NCI-H2227 (cell line): ENCODE measurements around the gene NOTCH2.
"Not testable (repeated sequence)": the region's sequence is repeated elsewhere in the genome, so short reads cannot be mapped to it uniquely, and the experiment has no call there.

Experiments used
- DNase-seq: peaks from one replicate; lab custom pipeline; 2025; ENCODE audit not compliant: unreplicated experiment; lab: John Stamatoyannopoulos, UW

The NOTCH2 gene

GRCh38 chr1:119975582-119976254 is 93.7 kb downstream of the NOTCH2 start:
- DNase-seq = not testable (repeated sequence)

- no peak for DNase-seq
These were observed 94.5 kb downstream of the NOTCH2 start for GRCh38 chr1:119975006-119975405.

GRCh38 chr1:119974013-119974412 is 95.4 kb downstream of the NOTCH2 start:
- DNase-seq = no peak

GRCh38 chr1:119971710-119972570 is 97.5 kb downstream of the NOTCH2 start:
- DNase-seq = no peak

- DNase-seq = no peak
These were observed 100.9 kb downstream of the NOTCH2 start for GRCh38 chr1:119968601-119969000.

- peak; percentile 10 for DNase-seq
These were observed 101.4 kb downstream of the NOTCH2 start for GRCh38 chr1:119968068-119968492.

GRCh38 chr1:119966681-119967080 is 102.8 kb downstream of the NOTCH2 start:
- no peak for DNase-seq

GRCh38 chr1:119966020-119966419 is 103.4 kb downstream of the NOTCH2 start:
- no peak for DNase-seq

- no peak for DNase-seq
These were observed 104.6 kb downstream of the NOTCH2 start for GRCh38 chr1:119964673-119965363.

- DNase-seq = no peak
These were observed 107.0 kb downstream of the NOTCH2 start for GRCh38 chr1:119962296-119962968.

GRCh38 chr1:119960501-119960900 is 109.0 kb downstream of the NOTCH2 start:
- DNase-seq = no peak

GRCh38 chr1:119959268-119960220 is 109.9 kb downstream of the NOTCH2 start:
- no peak for DNase-seq

- DNase-seq = no peak
These were observed 111.2 kb downstream of the NOTCH2 start for GRCh38 chr1:119958223-119958622.

- no peak for DNase-seq
These were observed 113.2 kb downstream of the NOTCH2 start for GRCh38 chr1:119956306-119956705.

- DNase-seq = no peak
These were observed 114.7 kb downstream of the NOTCH2 start for GRCh38 chr1:119954476-119955422.

GRCh38 chr1:119953266-119953998 is 116.0 kb downstream of the NOTCH2 start:
- DNase-seq = no peak

- no peak for DNase-seq
These were observed 117.0 kb downstream of the NOTCH2 start for GRCh38 chr1:119952496-119952895.
